ENCODE results near the gene CCHCR1.

DNA sequence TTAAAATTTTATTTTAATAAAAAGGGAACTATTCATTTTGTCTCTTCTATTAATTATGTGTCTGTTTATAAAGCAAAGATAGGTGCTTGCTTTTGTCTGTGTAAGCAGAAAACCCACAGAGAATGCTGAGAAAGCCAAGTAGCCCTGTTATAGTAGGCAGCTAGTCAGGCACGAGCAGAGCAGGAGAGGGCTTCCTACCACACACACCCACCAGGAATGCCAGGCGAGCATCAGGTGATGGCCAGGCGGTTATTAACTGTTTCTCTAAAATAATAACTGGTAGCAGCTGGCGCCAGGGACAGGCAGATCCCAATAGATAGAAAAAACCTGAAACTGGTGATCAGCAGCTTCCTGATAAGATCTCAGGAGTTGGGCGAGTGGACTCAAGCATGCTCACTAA, 60.9 kb downstream of the CCHCR1 start:
- TF ChIP-seq, protein P1, sequence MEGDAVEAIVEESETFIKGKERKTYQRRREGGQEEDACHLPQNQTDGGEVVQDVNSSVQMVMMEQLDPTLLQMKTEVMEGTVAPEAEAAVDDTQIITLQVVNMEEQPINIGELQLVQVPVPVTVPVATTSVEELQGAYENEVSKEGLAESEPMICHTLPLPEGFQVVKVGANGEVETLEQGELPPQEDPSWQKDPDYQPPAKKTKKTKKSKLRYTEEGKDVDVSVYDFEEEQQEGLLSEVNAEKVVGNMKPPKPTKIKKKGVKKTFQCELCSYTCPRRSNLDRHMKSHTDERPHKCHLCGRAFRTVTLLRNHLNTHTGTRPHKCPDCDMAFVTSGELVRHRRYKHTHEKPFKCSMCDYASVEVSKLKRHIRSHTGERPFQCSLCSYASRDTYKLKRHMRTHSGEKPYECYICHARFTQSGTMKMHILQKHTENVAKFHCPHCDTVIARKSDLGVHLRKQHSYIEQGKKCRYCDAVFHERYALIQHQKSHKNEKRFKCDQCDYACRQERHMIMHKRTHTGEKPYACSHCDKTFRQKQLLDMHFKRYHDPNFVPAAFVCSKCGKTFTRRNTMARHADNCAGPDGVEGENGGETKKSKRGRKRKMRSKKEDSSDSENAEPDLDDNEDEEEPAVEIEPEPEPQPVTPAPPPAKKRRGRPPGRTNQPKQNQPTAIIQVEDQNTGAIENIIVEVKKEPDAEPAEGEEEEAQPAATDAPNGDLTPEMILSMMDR (CRISPR knock-in tag; IDR thresholded peaks at IDR 0.05) = no peak
- TF ChIP-seq, protein P2, sequence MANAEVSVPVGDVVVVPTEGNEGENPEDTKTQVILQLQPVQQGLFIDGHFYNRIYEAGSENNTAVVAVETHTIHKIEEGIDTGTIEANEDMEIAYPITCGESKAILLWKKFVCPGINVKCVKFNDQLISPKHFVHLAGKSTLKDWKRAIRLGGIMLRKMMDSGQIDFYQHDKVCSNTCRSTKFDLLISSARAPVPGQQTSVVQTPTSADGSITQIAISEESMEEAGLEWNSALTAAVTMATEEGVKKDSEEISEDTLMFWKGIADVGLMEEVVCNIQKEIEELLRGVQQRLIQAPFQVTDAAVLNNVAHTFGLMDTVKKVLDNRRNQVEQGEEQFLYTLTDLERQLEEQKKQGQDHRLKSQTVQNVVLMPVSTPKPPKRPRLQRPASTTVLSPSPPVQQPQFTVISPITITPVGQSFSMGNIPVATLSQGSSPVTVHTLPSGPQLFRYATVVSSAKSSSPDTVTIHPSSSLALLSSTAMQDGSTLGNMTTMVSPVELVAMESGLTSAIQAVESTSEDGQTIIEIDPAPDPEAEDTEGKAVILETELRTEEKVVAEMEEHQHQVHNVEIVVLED (CRISPR knock-in tag; IDR thresholded peaks at IDR 0.05; ENCODE audit: borderline replicate concordance) = no peak
- TF ChIP-seq ZNF782 (CRISPR knock-in tag; IDR thresholded peaks at IDR 0.05; ENCODE audit: borderline replicate concordance) = no peak
- no peak for TF ChIP-seq KLF16 (CRISPR knock-in tag; IDR thresholded peaks at IDR 0.05)
- no peak for TF ChIP-seq PITX1 (CRISPR knock-in tag; IDR thresholded peaks at IDR 0.05)
- TF ChIP-seq, protein P3, sequence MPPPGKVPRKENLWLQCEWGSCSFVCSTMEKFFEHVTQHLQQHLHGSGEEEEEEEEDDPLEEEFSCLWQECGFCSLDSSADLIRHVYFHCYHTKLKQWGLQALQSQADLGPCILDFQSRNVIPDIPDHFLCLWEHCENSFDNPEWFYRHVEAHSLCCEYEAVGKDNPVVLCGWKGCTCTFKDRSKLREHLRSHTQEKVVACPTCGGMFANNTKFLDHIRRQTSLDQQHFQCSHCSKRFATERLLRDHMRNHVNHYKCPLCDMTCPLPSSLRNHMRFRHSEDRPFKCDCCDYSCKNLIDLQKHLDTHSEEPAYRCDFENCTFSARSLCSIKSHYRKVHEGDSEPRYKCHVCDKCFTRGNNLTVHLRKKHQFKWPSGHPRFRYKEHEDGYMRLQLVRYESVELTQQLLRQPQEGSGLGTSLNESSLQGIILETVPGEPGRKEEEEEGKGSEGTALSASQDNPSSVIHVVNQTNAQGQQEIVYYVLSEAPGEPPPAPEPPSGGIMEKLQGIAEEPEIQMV (CRISPR knock-in tag; IDR thresholded peaks at IDR 0.05; ENCODE audit: low read depth) = no peak
- no peak for TF ChIP-seq FOXM1 (CRISPR knock-in tag; IDR thresholded peaks at IDR 0.05)
- TF ChIP-seq EZH2 (conservative IDR thresholded peaks at IDR 0.05; ENCODE audit: low read depth, low read length) = no peak
- TF ChIP-seq, protein P4, sequence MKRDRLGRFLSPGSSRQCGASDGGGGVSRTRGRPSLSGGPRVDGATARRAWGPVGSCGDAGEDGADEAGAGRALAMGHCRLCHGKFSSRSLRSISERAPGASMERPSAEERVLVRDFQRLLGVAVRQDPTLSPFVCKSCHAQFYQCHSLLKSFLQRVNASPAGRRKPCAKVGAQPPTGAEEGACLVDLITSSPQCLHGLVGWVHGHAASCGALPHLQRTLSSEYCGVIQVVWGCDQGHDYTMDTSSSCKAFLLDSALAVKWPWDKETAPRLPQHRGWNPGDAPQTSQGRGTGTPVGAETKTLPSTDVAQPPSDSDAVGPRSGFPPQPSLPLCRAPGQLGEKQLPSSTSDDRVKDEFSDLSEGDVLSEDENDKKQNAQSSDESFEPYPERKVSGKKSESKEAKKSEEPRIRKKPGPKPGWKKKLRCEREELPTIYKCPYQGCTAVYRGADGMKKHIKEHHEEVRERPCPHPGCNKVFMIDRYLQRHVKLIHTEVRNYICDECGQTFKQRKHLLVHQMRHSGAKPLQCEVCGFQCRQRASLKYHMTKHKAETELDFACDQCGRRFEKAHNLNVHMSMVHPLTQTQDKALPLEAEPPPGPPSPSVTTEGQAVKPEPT (CRISPR knock-in tag; IDR thresholded peaks at IDR 0.05; ENCODE audit: low read depth) = no peak
- TF ChIP-seq NKX3-1 (CRISPR knock-in tag; IDR thresholded peaks at IDR 0.05) = no peak

Data from HepG2 (cell line).